ENCODE measurements around the gene H1-8.

- TF ChIP-seq, protein P1, sequence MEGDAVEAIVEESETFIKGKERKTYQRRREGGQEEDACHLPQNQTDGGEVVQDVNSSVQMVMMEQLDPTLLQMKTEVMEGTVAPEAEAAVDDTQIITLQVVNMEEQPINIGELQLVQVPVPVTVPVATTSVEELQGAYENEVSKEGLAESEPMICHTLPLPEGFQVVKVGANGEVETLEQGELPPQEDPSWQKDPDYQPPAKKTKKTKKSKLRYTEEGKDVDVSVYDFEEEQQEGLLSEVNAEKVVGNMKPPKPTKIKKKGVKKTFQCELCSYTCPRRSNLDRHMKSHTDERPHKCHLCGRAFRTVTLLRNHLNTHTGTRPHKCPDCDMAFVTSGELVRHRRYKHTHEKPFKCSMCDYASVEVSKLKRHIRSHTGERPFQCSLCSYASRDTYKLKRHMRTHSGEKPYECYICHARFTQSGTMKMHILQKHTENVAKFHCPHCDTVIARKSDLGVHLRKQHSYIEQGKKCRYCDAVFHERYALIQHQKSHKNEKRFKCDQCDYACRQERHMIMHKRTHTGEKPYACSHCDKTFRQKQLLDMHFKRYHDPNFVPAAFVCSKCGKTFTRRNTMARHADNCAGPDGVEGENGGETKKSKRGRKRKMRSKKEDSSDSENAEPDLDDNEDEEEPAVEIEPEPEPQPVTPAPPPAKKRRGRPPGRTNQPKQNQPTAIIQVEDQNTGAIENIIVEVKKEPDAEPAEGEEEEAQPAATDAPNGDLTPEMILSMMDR (IDR thresholded peaks at IDR 0.05 in 4 of 5, conservative IDR thresholded peaks at IDR 0.05 in 1 of 5): no peak
- TF ChIP-seq POLR2A (IDR thresholded peaks at IDR 0.05): no peak
Measured at GRCh38 chr3:129517516-129517915, 25.5 kb upstream of the H1-8 start.

All from gastrocnemius medialis (tissue), 4 donors.